GM18520 (cell line): ENCODE results near the gene SLC2A4.

Experiments
- ATAC-seq: cut with Tn5 transposase; IDR thresholded peaks from one replicate; pipeline ENCODE4 v1.9.1; 2021; ENCODE audit not compliant: unreplicated experiment

Gene SLC2A4

DNA sequence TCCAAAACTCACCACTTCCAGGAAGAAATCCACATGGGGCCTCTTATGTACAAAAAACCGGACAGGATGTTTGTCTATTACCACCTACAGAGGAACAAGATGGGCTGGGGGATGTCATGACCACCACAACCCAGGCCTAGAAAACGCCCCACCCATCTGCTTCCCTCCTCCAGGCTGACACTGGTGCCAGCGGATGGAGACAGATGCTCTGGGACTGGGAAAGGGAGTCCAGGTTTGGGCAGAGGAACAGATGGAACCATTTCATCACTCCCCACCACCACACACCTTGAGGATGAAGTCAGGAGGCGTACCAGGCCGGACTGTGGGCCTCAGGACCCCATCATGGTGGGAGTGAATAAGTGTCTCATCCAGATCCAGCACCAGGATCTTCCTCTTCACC is 34.7 kb upstream of the SLC2A4 start:
- ATAC-seq, result no peak

DNA sequence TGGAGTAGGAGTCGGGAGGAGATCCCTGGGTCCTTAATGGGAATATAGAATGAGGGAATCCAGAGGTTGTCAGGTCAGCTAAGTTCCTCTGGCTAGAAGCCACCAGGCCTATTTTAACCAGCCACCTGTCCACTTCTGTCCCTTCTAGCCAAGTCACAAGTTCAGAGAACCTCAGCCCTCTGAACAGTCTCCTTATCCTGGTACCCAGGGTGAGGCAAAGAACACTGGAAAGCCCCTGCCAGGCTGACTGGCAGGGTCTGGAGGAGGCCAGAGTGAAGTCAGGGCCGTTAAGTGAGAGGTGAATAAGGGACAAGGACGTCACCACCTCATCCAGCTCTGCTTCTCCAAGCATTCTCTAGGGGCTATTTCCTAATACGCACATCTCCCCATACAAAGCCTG is 32.7 kb upstream of the SLC2A4 start:
- no peak for ATAC-seq

DNA sequence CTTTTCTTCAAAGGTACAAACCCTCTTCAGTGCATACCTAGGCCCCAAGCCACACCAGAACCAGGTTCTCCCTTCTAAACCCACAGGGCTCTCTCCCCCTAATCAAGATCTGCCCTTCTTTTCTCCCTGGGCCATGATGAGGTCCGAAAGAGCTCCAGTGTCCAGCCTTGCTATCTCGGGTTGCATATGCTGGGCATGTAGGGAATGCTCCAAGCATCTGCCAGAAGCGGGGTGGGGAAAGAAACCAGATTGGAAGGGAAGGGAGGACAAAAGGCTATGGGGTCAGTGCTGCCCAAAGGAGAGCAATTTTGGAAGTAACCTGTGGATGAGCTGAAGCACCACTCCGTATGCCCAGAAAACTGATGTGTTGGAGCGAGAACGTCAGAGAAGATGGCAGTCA is 32.3 kb upstream of the SLC2A4 start:
- no peak for ATAC-seq

DNA sequence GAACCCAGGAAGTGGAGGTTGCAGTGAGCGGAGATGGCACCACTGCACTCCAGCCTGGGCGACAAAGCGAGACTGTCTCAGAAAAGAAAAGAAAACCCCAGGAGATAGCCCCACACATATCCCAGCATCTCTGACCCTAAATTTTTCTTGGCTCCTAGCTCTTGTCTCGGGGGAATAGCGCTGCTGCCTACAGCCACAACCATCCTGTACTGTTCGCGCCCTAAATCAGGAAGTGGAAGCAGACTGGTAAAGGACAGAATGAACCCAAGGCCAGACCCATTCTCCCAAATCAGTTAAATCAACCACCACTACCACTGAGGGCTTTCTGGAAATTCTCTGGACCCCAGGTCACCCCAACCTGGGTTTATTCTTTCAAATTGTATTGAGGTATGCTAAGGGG is 31.7 kb upstream of the SLC2A4 start:
- ATAC-seq, result no peak

GRCh38 chr17:7250695-7251627 is 30.6 kb upstream of the SLC2A4 start:
- ATAC-seq, result no peak

- peak; percentile 85 for ATAC-seq
Observed at GRCh38 chr17:7251661-7252175, 29.8 kb upstream of the SLC2A4 start, which contains the start of gene CTDNEP1. Gene CTDNEP1 (minus strand): TSS chr17:7251734. CDS start chr17:7251296, 438 bp downstream.

DNA sequence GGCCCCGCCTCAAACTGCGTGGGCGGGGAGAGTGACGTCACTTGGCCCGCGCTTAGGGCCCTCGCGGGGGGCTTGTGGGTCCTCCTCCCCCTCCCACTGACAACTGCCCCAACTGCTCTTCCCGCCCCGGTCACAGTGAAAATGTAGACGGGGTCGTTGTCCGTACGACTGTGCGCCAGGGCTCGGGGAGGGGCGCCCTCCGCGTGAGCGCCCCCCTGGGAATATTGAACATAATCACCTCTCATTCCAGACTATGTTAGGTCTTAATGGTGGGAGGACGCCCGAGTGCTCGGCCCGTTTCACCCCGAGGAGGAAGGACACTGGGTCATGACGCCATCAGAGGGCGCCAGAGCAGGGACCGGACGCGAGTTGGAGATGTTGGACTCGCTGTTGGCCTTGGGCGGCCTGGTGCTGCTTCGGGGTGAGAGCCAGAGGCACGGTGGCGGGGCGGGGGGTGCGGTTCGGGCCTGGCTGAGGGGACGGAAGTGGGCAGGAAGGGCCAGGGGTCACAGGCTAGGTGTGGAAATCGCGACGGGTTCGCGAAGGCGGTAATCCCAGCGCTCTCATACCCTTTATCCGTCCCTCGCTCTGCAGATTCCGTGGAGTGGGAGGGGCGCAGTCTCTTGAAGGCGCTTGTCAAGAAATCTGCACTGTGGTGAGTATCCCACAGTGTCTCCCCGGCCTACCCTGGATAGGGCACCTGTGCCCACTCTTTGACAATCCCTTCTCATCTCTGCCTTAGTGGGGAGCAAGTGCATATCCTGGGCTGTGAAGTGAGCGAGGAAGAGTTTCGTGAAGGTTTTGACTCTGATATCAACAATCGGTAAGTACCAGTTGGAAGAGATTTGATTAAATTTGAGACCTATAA is 29.1 kb upstream of the SLC2A4 start, which contains the start of gene ELP5:
TSS of gene ELP5 (plus strand) at position 40 of the 868 bp plus-strand sequence. CDS start at position 376, 336 bp downstream.
- ATAC-seq, result peak; percentile 31

DNA sequence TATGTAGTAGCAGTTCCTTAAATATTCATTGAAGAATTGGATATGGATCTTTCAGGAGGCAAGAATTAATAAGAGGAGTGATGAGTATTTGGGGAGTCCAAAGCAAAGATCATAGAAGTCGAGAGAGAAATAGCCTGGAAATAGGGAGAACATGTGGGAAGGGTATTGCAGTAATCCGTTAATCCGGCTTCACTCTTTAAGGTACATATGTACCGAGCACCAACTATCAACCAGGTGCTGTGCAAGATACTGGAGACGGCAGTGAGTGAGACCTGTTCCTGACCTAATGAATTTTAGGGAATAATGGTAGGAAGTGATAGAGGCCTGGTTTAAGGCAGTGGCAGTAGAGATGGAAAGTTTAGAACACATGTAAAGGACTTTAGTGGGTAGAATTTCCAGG is 28.4 kb upstream of the SLC2A4 start:
- ATAC-seq, result no peak

- no peak for ATAC-seq
Observed at GRCh38 chr17:7254511-7254910, 27.0 kb upstream of the SLC2A4 start.

DNA sequence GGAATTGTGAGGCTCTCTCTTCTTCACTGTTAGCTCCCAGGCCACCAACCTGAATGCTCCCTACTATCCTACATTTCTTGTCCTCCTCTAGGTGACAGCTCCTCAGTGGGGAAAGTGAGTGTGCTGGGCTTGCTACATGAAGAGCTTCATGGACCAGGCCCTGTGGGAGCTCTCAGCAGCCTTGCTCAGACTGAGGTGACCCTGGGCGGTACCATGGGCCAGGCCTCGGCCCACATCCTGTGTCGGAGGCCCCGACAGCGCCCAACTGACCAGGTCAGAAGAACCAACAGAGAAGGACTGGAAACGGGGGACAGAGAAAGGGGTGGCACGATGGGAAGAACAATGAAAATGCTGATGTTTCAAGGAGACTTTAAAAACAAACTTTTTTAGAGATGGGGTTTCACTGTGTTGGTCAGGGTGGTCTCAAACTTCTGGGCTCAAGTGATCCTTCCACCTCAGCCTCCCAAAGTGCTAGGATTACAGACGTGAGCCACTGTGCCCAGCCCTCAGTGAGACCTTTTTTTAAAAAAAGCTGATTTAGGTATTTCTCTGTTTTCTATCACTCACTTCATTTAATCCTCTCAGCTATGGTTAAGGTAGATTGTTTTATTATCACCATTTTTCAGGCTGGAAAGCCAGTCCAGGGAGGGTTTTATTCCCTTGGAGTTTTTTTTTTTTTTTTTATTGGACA is 24.6 kb upstream of the SLC2A4 start:
- no peak for ATAC-seq

GRCh38 chr17:7258731-7259554 is 22.6 kb upstream of the SLC2A4 start:
- no peak for ATAC-seq

DNA sequence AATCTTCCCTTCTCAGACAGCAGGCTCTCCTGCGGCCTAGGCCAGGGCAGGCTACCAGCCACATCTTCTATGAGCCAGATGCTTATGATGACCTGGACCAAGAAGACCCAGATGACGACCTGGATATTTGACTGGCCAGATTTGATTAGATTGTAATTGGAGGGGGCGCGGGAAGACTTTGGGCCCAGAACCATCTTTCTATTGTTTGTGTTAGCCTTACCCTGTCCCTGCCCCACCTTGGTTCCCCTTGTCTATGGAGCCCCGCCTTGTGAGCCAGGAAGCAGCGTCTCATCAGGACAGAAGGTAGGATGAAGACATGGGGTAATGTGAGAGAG is 22.0 kb upstream of the SLC2A4 start:
- ATAC-seq, result no peak

- no peak for ATAC-seq
Observed at GRCh38 chr17:7260151-7260550, 21.4 kb upstream of the SLC2A4 start.

- no peak for ATAC-seq
Observed at GRCh38 chr17:7260651-7261378, 20.7 kb upstream of the SLC2A4 start.

GRCh38 chr17:7261379-7262191 is 19.9 kb upstream of the SLC2A4 start:
- no peak for ATAC-seq

DNA sequence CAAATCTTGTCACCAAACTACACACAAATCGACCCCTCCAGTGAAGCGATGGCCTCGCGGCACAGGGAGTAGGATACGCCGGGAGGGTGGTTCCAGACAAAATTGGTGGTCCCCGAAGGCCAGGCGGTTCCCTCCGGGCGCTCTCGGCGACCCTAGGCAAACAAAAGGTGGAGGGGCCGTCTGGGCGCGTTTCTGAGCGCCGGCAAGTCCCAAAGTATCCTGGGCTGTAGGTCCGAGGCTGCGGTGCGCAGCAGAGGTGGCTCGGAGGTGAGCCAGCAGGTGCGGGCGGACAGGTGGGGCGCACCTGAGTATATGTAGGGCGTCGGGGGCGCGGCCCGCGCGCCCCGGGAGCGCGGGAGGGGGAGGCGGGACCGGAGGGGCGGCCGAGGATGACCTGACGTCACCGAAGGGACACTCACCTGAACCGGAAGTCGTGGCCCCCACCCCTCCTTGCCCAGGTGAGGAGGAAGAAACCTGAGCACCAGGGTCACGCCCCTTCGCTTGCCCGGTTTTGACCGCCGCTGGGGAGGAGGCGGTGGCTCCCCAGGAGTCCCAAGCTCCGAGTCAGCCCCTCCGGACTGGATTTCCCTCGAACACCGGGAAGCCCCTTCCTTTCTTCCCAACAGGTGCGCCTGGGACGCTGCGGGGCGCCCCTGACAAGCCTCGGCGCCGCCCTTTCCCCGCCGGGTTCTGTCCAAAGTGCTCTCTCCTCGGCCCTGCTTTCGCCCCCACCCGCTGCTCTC is 19.2 kb upstream of the SLC2A4 start, which contains the start of gene CLDN7:
TSS of gene CLDN7 (minus strand) at position 287 of the 743 bp plus-strand sequence. CDS start 435 bp downstream, outside the sequence.
- no peak for ATAC-seq

DNA sequence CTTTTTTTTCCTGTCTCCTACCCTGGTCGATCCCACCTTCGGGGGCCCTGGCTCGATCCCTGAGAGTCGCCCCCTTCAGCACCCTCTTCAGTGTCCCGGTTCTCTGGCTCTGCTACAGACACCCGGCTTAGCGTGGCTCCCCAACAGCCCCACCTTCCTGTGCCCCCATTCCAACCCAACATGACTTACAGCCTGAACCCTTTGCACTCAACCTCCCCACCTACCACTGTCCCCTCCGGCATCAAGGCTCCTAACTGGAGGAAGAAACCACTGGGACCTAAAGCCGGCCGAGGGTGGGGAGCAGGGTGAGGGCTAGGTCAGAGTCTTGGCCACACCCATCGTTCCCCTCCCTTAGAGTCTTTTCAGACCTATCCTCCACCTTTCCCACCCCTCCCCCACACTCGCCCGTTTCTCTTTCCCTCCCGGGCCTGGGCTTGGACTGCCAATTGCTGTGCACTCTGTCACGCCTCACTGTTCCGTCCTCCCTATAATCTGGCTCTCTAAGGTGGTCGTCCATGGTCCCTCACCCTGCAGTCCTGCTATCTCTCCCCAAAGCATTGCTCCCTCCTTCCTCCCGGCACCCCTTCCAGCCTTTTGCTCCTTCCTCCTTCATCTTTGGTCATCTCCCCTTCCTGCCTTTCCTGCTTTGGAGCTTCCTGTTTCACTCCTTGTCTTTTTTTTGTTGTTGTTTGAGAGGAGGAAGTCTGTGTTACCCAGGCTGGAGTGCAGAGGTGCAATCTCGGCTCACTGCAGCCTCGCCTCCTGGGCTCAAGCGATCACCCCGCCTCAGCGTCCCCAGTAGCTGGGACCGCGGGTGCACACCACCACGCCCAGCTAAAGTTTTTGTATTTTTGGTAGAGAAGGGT is 18.4 kb upstream of the SLC2A4 start:
- ATAC-seq, result no peak
